GM18508 (cell line): ENCODE measurements around the gene MIP.
"Not testable (repeated sequence)": the region's sequence is repeated elsewhere in the genome, so short reads cannot be mapped to it uniquely, and the experiment has no call there.

Experiments
- ATAC-seq: cut with Tn5 transposase; IDR thresholded peaks from one replicate; pipeline ENCODE4 v1.9.1; 2021; ENCODE audit warnings: moderate number of reproducible peaks; ENCODE audit not compliant: insufficient read depth, unreplicated experiment

MIP gene

GRCh38 chr12:56454557-56454956, at the start of gene MIP:
Gene MIP (minus strand): TSS chr12:56454657. CDS start chr12:56454613, 44 bp downstream.
- ATAC-seq = no peak

GRCh38 chr12:56499879-56500278, 45.4 kb upstream of the MIP start:
- ATAC-seq = not testable (repeated sequence)

DNA sequence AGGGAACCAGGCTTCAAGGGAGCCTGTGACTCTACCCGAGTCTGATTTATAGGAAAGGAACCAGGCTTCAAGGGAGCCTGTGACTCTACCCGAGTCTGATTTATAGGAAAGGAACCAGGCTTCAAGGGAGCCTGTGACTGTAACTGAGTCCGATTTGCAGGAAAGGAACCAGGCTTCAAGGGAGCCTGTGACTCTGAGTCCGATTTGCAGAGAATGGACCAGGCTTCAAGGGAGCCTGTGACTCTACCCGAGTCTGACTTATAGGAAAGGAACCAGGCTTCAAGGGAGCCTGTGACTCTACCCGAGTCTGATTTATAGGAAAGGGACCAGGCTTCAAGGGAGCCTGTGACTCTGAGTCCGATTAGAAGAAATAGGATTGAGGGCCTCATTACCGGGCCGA, 45.0 kb upstream of the MIP start:
- not testable (repeated sequence) for ATAC-seq

DNA sequence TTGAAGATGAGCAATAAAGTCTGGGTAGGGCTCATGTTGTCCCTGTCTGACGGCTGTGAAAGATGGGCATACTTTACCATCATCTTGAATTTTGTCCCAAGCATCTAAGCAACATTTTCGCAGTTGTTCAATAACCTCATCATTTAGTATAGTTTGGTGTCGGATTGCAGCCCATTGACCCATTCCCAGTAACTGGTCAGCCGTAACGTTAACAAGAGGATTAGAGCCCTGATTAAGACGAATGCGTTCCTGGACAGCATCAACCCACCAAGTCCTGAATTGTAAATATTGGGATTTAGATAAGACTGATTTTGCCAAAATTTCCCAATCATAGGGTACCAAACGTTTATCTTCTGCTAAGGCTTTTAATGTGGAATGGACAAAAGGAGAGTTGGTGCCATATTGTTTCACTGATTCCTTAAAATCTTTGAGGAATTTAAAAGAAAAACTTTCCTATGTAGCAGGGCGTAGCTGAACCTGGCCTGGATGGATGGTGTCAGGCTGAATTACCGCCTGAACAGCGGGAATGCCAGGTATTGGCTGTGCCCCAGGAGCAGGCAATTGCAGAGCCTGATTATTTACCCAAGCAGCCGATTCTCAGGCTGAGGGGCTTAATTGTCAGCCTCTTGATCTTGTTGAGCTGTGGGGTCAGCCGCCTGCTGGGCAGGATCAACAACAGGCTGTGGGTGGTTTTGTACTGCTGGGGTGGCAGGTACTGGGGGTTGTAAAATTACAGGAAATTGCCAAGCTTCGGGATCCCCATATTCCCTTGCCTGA, 43.9 kb upstream of the MIP start:
- not testable (repeated sequence) for ATAC-seq

- ATAC-seq = not testable (repeated sequence)
These were observed 42.2 kb upstream of the MIP start for GRCh38 chr12:56496704-56497103.

DNA sequence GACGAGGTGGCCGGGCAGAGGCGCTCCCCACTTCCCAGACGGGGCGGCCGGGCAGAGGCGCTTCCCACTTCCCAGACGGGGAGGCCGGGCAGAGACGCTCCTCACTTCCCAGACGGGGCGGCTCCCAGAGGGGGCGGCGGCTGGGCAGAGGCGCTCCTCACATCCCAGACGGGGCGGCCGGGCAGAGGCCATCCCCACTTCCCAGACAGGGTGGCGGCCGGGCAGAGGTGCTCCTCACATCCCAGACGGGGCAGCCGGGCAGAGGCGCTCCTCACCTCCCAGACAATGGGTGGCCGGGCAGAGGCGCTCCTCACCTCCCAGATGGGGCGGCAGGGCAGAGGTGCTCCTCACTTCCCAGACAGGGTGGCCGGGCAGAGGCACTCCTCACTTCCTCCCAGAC, 40.0 kb upstream of the MIP start:
- not testable (repeated sequence) for ATAC-seq

- ATAC-seq = not testable (repeated sequence)
These were observed 39.6 kb upstream of the MIP start for GRCh38 chr12:56494106-56494415.

GRCh38 chr12:56493409-56494105, 39.1 kb upstream of the MIP start:
- not testable (repeated sequence) for ATAC-seq

DNA sequence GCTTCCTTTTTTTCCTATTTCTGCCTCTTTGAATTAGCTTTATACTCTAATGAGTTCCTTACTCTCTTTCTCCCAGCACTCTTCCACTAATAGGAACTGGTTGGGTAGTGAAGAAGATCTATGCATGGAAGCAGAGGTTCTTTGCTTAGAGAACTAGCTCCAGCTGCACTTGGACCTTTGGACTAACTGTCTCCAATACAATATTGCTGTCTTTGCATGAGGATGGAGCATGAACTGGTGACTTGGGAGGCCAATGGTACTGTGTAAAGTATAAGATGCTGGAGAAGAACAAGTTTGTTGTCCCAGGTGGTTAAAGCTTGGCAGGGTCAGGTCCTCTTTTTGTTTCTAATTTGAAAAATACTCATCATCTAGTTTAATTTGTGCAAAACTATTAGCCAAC, 35.9 kb upstream of the MIP start:
- ATAC-seq = no peak

- ATAC-seq = peak; percentile 56
These were observed 33.8 kb upstream of the MIP start, which contains the start of gene GLS2 for GRCh38 chr12:56488041-56488955. Gene GLS2 (minus strand): TSS chr12:56488161. CDS start chr12:56488118, 43 bp downstream.

DNA sequence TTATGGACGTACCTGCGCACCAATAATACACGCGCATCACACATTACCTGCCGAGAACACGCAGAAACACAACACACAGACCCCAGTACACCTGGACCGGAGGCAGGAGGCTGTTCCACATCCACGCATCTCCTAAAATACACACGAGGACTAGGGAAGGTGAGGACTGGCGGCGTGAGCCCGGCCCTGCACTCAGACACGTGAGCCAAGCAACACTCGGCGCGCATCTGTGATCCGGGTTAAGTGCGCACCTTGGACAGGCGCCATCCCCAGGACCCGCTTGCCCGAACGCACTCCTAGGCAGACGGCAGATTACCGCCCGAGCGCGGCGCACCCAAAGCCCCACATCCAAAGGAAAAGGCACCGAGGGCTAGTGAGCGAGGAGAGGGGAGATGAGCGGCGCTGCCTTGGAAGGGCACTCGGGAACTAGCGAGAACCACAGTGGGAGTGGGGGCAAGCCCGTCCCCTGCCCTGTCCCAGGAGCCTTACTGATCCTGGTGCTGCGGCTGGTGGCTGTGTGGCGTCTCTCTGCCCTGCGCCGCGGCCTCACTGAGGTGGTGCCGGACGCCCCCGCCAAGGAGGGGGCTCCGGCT, 33.1 kb upstream of the MIP start:
- peak; percentile 15 for ATAC-seq

DNA sequence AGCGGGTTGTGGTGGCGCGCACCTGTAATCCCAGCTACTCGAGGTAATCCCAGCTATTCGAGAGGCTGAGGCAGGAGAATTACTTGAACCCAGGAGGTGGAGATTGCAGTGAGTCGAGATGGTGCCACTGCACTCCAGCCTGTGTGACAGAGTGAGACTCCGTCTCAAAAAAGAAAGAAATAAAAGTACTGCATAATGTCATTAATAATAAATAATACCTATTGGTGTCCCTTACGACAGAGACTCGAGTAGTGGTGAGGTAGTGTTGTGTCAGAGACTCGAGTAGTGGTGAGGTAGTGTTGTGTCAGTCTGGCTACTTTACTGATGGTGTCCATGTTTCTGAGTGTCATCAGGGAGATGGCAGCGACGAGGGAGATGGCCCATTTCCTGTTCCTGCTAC, 32.2 kb upstream of the MIP start:
- ATAC-seq = no peak

- ATAC-seq = no peak
These were observed 30.1 kb upstream of the MIP start for GRCh38 chr12:56484566-56484965.

GRCh38 chr12:56479625-56480024, 25.2 kb upstream of the MIP start:
- ATAC-seq = no peak

DNA sequence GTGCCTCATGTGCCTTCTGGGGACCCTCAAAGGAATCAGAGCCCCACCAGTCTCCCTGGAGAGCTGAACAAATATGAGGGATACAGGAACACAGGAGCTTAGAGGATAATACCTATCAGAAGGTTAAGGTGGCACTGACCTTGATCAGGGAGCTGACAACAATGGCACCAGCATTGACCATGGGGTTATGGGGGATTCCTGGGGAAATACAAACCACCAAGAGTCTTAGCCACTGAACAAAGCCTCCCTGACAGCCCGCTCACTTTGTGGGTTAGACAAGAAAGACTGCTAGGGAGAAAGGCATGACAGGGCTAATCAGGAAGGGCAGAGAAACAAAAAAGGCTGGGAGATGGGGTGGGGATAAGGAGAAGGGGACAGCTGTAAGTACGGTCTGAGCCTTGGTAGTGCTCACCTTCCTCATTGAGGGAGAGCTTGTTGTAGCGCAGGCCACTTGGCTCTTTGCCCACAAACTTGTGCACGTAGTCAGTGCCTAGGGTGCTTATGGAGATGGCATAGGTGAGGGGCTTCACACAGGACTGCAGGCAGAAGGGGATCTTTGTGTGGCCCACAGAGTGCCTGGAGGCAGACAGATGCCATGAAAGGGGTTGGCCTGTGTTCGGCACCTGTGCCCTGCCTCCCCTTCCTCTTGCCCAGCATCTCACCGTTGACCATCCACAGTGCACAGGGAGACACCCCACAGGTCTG, 23.2 kb upstream of the MIP start:
- no peak for ATAC-seq

GRCh38 chr12:56476972-56477432, 22.5 kb upstream of the MIP start:
- ATAC-seq = no peak

DNA sequence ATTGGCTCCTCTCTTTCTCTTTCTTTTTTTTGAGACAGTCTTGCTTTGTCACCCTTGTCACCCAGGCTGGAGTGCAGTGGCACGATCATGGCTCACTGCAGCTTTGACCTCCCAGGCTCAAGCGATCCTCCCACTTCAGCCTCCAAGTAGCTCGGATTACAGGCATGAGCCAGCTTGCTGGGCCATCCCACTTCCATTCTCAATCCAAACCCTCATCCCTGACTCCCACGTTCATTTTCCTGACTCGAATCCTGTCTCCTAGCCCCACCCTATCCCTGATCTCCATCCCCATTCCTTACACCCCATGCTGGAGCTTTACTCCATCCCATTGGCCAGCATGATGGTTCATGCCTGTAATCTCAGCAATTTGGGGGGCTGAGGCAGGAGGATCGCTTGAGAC, 21.7 kb upstream of the MIP start:
- no peak for ATAC-seq

- ATAC-seq = no peak
These were observed 19.9 kb upstream of the MIP start for GRCh38 chr12:56474389-56474788.

GRCh38 chr12:56469007-56469930, 14.8 kb upstream of the MIP start:
- ATAC-seq = no peak
